ENCODE results near the gene RIPPLY2. TPM values are rescaled to one million over a fixed set of nuclear protein-coding genes. Genes with fewer than 3 reads are reported as not detected.

Gene RIPPLY2
- total and polyA plus RNA-seq, 9 of the 15 experiments (the other 6 are each of a cell fraction or from before 2014, with no cell fraction given) = not detected

GRCh38 chr6:83884523-83884922 lies 31.4 kb downstream of the RIPPLY2 start (continued):
- TF ChIP-seq, protein P1, sequence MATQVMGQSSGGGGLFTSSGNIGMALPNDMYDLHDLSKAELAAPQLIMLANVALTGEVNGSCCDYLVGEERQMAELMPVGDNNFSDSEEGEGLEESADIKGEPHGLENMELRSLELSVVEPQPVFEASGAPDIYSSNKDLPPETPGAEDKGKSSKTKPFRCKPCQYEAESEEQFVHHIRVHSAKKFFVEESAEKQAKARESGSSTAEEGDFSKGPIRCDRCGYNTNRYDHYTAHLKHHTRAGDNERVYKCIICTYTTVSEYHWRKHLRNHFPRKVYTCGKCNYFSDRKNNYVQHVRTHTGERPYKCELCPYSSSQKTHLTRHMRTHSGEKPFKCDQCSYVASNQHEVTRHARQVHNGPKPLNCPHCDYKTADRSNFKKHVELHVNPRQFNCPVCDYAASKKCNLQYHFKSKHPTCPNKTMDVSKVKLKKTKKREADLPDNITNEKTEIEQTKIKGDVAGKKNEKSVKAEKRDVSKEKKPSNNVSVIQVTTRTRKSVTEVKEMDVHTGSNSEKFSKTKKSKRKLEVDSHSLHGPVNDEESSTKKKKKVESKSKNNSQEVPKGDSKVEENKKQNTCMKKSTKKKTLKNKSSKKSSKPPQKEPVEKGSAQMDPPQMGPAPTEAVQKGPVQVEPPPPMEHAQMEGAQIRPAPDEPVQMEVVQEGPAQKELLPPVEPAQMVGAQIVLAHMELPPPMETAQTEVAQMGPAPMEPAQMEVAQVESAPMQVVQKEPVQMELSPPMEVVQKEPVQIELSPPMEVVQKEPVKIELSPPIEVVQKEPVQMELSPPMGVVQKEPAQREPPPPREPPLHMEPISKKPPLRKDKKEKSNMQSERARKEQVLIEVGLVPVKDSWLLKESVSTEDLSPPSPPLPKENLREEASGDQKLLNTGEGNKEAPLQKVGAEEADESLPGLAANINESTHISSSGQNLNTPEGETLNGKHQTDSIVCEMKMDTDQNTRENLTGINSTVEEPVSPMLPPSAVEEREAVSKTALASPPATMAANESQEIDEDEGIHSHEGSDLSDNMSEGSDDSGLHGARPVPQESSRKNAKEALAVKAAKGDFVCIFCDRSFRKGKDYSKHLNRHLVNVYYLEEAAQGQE (IDR thresholded peaks at IDR 0.05; ENCODE audit: borderline replicate concordance) = peak; percentile 95
- TF ChIP-seq, protein P1 (CRISPR knock-in tag; IDR thresholded peaks at IDR 0.05; ENCODE audit: low read depth) = no peak
- TF ChIP-seq BRD4 (IDR thresholded peaks at IDR 0.05) = no peak
- TF ChIP-seq SP1 (CRISPR knock-in tag; IDR thresholded peaks at IDR 0.05) = no peak
- no peak for TF ChIP-seq FOXJ3 (CRISPR knock-in tag; IDR thresholded peaks at IDR 0.05)
- no peak; the same call in 1 of the 2 replicates for TF ChIP-seq POLR2H (tag; IDR thresholded peaks at IDR 0.05; ENCODE audit: low read depth)
- TF ChIP-seq MCM3 (IDR thresholded peaks at IDR 0.05) = no peak
- TF ChIP-seq MYBL2 (IDR thresholded peaks at IDR 0.05; ENCODE audit: low read depth) = no peak
- no peak for TF ChIP-seq MYBL2 (CRISPR knock-in tag; IDR thresholded peaks at IDR 0.05; ENCODE audit: borderline replicate concordance)
- no peak for TF ChIP-seq ZNF263 (CRISPR knock-in tag; IDR thresholded peaks at IDR 0.05; ENCODE audit: borderline replicate concordance)
- no peak for TF ChIP-seq ZNF282 (CRISPR knock-in tag; IDR thresholded peaks at IDR 0.05)
- no peak for TF ChIP-seq PHF8 (IDR thresholded peaks at IDR 0.05; ENCODE audit: borderline replicate concordance, low read length)
- TF ChIP-seq, protein P2, sequence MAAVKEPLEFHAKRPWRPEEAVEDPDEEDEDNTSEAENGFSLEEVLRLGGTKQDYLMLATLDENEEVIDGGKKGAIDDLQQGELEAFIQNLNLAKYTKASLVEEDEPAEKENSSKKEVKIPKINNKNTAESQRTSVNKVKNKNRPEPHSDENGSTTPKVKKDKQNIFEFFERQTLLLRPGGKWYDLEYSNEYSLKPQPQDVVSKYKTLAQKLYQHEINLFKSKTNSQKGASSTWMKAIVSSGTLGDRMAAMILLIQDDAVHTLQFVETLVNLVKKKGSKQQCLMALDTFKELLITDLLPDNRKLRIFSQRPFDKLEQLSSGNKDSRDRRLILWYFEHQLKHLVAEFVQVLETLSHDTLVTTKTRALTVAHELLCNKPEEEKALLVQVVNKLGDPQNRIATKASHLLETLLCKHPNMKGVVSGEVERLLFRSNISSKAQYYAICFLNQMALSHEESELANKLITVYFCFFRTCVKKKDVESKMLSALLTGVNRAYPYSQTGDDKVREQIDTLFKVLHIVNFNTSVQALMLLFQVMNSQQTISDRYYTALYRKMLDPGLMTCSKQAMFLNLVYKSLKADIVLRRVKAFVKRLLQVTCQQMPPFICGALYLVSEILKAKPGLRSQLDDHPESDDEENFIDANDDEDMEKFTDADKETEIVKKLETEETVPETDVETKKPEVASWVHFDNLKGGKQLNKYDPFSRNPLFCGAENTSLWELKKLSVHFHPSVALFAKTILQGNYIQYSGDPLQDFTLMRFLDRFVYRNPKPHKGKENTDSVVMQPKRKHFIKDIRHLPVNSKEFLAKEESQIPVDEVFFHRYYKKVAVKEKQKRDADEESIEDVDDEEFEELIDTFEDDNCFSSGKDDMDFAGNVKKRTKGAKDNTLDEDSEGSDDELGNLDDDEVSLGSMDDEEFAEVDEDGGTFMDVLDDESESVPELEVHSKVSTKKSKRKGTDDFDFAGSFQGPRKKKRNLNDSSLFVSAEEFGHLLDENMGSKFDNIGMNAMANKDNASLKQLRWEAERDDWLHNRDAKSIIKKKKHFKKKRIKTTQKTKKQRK (IDR thresholded peaks at IDR 0.05; ENCODE audit: borderline replicate concordance, low read depth, low read length) = no peak
- TF ChIP-seq DDX20 (tag; IDR thresholded peaks at IDR 0.05; ENCODE audit: low read depth) = no peak
- TF ChIP-seq ELK3 (CRISPR knock-in tag; IDR thresholded peaks at IDR 0.05) = no peak
- TF ChIP-seq SMARCA5 (IDR thresholded peaks at IDR 0.05) = no peak
